Measurements from ENCODE around the gene LRRN4. TPM values are rescaled to one million over a fixed set of nuclear protein-coding genes. Genes with fewer than 3 reads are reported as not detected.
"Not testable (repeated sequence)": the region's sequence is repeated elsewhere in the genome, so short reads cannot be mapped to it uniquely, and the experiment has no call there.

LRRN4 gene
- total RNA-seq, 4 donors from 2014 or later, result 0.73 to 1.2 TPM; not detected in 2

GRCh38 chr20:6036213-6036612 lies 17.6 kb downstream of the LRRN4 start:
- Histone ChIP-seq H3K27ac (no peak overlapping the region), H3K9me3 (no peaks in the 10 kb centered on the region), H3K4me1 (no peaks in the 10 kb centered on the region), H3K4me3 (no peak overlapping the region), H3K27me3 (no peaks in the 10 kb centered on the region), H3K36me3 (no peaks in the 10 kb centered on the region)
- no peak for DNase-seq
- TF ChIP-seq CTCF (IDR thresholded peaks at IDR 0.05), result no peak
- no peak for TF ChIP-seq POLR2A (IDR thresholded peaks at IDR 0.05)
- intact Hi-C loops (cut with DNase I; ENCODE audit: low total_unique reads), result no loop called here

GRCh38 chr20:6034134-6034969 lies 19.5 kb downstream of the LRRN4 start:
- H3K27ac ChIP-seq, result no peak overlapping the region

GRCh38 chr20:6032907-6033306 lies 21.0 kb downstream of the LRRN4 start:
- H3K4me3 ChIP-seq; H3K9me3 ChIP-seq; H3K27me3 ChIP-seq; intact Hi-C loops (cut with DNase I; ENCODE audit: low total_unique reads); H3K36me3 ChIP-seq; H3K27ac ChIP-seq; DNase-seq: not testable (repeated sequence)
- H3K4me1 ChIP-seq, result peaks cover 0 to 12% of the 10 kb centered on the region in 2 donors

More at GRCh38 chr20:6034134-6034969, 19.5 kb downstream of the LRRN4 start:
- TF ChIP-seq CTCF (IDR thresholded peaks at IDR 0.05) (no peak), POLR2A (IDR thresholded peaks at IDR 0.05) (no peak)
- no peaks in the 10 kb centered on the region for H3K9me3 ChIP-seq
- H3K4me1 ChIP-seq, result no peaks in the 10 kb centered on the region
- no peaks in the 10 kb centered on the region for H3K27me3 ChIP-seq
- H3K36me3 ChIP-seq, result no peaks in the 10 kb centered on the region
- H3K4me3 ChIP-seq, result no peak overlapping the region
- no peak for DNase-seq
- intact Hi-C loops (cut with DNase I; ENCODE audit: low total_unique reads), result no loop called here

- TF ChIP-seq POLR2A (IDR thresholded peaks at IDR 0.05), result no peak
- no peak for TF ChIP-seq CTCF (IDR thresholded peaks at IDR 0.05)
- Histone ChIP-seq H3K27ac (peak overlapping the region in 1 of 2 donors; percentile 43), H3K9me3 (no peaks in the 10 kb centered on the region), H3K36me3 (no peaks in the 10 kb centered on the region), H3K27me3 (no peaks in the 10 kb centered on the region), H3K4me1 (peaks cover 0 to 14% of the 10 kb centered on the region in 2 donors), H3K4me3 (no peak overlapping the region)
- DNase-seq, result no peak
- intact Hi-C loops (cut with DNase I; ENCODE audit: low total_unique reads), result no loop called here
Measured at GRCh38 chr20:6030453-6031080, 23.3 kb downstream of the LRRN4 start.

GRCh38 chr20:6029538-6029937 lies 24.3 kb downstream of the LRRN4 start:
- no peak for TF ChIP-seq CTCF (IDR thresholded peaks at IDR 0.05)
- TF ChIP-seq POLR2A (IDR thresholded peaks at IDR 0.05), result no peak
- H3K27ac ChIP-seq, result peak overlapping the region; percentile 2 to 43

More at GRCh38 chr20:6029538-6029937, 24.3 kb downstream of the LRRN4 start:
- Histone ChIP-seq H3K4me1 (peaks cover 0 to 14% of the 10 kb centered on the region in 2 donors), H3K4me3 (no peak overlapping the region), H3K9me3 (no peaks in the 10 kb centered on the region), H3K27me3 (no peaks in the 10 kb centered on the region), H3K36me3 (no peaks in the 10 kb centered on the region)
- no peak for DNase-seq
- intact Hi-C loops (cut with DNase I; ENCODE audit: low total_unique reads), result no loop called here
